Liver (tissue), 9 donors: ENCODE measurements around the gene WASL. TPM values are rescaled to one million over a fixed set of nuclear protein-coding genes. Genes with fewer than 3 reads are reported as not detected.
A peak's percentile ranks its signal among the peaks of the same experiment; 100 is the strongest.

Experiments
- DNase-seq: peaks from one replicate; pipeline ENCODE4 v3.0.0-alpha.2; 2017; ENCODE audit warnings: low spot score
- H3K27ac ChIP-seq, 2 donors: one replicate each; pipeline ENCODE4 v1.7.0; 2013; ENCODE audit warnings: inconsistent platforms in 2 of 2, low read length in 2 of 2, control low read depth in 1 of 2, low read depth in 1 of 2, mild to moderate bottlenecking in 1 of 2
- H3K27me3 ChIP-seq, 4 donors: one replicate each; pipeline versions ENCODE4 v1.6.1 to v1.7.0; 2013; ENCODE audit warnings: low read length in 3 of 4, inconsistent platforms in 1 of 4, mild to moderate bottlenecking in 1 of 4, moderate library complexity in 1 of 4; ENCODE audit not compliant: control insufficient read depth in 4 of 4, insufficient read depth in 4 of 4
- H3K36me3 ChIP-seq, 4 donors: one replicate each; pipeline versions ENCODE4 v1.6.1 to v1.7.0; 2013; ENCODE audit warnings: low read length in 3 of 4, mild to moderate bottlenecking in 3 of 4, low read depth in 1 of 4, moderate library complexity in 1 of 4; ENCODE audit not compliant: control insufficient read depth in 4 of 4, insufficient read depth in 3 of 4
- H3K4me1 ChIP-seq, 4 donors: one replicate each; pipeline versions ENCODE4 v1.6.1 to v1.7.0; 2013; ENCODE audit warnings: low read length in 3 of 4, mild to moderate bottlenecking in 3 of 4, moderate library complexity in 1 of 4; ENCODE audit not compliant: control insufficient read depth in 4 of 4, insufficient read depth in 4 of 4
- H3K4me3 ChIP-seq, 3 donors: one replicate each; pipeline versions ENCODE4 v1.6.1 to v1.7.0; 2013; ENCODE audit warnings: low read length in 3 of 3, control low read depth in 1 of 3, low read depth in 1 of 3, mild to moderate bottlenecking in 1 of 3
- H3K9ac ChIP-seq, 2 donors: one replicate each; pipeline ENCODE4 v1.7.0; 2013; ENCODE audit warnings: low read length in 2 of 2, mild to moderate bottlenecking in 2 of 2, moderate library complexity in 2 of 2, control low read depth in 1 of 2, low read depth in 1 of 2
- H3K9me3 ChIP-seq, 4 donors: one replicate each; pipeline versions ENCODE4 v1.6.1 to v1.7.0; 2013; ENCODE audit warnings: low read length in 3 of 4; ENCODE audit not compliant: control insufficient read depth in 4 of 4
- EGR1 ChIP-seq, 2 donors: IDR thresholded peaks; 2 replicates each; pipeline ENCODE4 v1.6.1; 2016 to 2018; ENCODE audit warnings: antibody characterized with exemption in 2 of 2, low read depth in 2 of 2
- FOXA1 ChIP-seq: IDR thresholded peaks from 2 replicates; pipeline ENCODE4 v1.6.1; 2016; ENCODE audit warnings: antibody characterized with exemption
- FOXA2 ChIP-seq: IDR thresholded peaks from 2 replicates; pipeline ENCODE4 v1.6.1; 2016; ENCODE audit warnings: antibody characterized with exemption
- GABPA ChIP-seq, 2 donors: IDR thresholded peaks in 1 of 2; conservative IDR thresholded peaks in 1 of 2; 2 replicates each; pipeline ENCODE4 v1.6.1; 2016; ENCODE audit warnings: antibody characterized with exemption in 2 of 2, mild to moderate bottlenecking in 1 of 2, moderate library complexity in 1 of 2
- HNF4A ChIP-seq, 2 donors: conservative IDR thresholded peaks; 2 replicates each; pipeline ENCODE4 v1.6.1; 2016; ENCODE audit warnings: antibody characterized with exemption in 2 of 2, mild to moderate bottlenecking in 2 of 2
- HNF4G ChIP-seq: IDR thresholded peaks from 2 replicates; pipeline ENCODE4 v1.6.1; 2016; ENCODE audit warnings: antibody characterized with exemption
- JUND ChIP-seq, 2 donors: IDR thresholded peaks; 2 replicates each; pipeline ENCODE4 v1.6.1; 2016; ENCODE audit warnings: antibody characterized with exemption in 2 of 2
- NR2F2 ChIP-seq: IDR thresholded peaks from 2 replicates; pipeline ENCODE4 v1.6.1; 2016; ENCODE audit warnings: antibody characterized with exemption
- RAD21 ChIP-seq, 2 donors: IDR thresholded peaks; 2 replicates each; pipeline ENCODE4 v1.6.1; 2016; ENCODE audit warnings: antibody characterized with exemption in 2 of 2, mild to moderate bottlenecking in 2 of 2
- RXRA ChIP-seq, 2 donors: IDR thresholded peaks; 2 replicates each; pipeline ENCODE4 v1.6.1; 2017 to 2018; ENCODE audit warnings: antibody characterized with exemption in 2 of 2, mild to moderate bottlenecking in 1 of 2
- SP1 ChIP-seq: IDR thresholded peaks from 2 replicates; pipeline ENCODE4 v1.6.1; 2018; ENCODE audit warnings: antibody characterized with exemption, mild to moderate bottlenecking
- TAF1 ChIP-seq: conservative IDR thresholded peaks from 2 replicates; pipeline ENCODE4 v1.6.1; 2016; ENCODE audit warnings: antibody characterized with exemption, mild to moderate bottlenecking
- YY1 ChIP-seq: IDR thresholded peaks from 2 replicates; pipeline ENCODE4 v1.6.1; 2016; ENCODE audit warnings: antibody characterized with exemption, mild to moderate bottlenecking
- WGBS: extraction: QIAGEN DNeasy Blood & Tissue Kit; methylation state at CpG from one replicate; pipeline ENCODE4 v1.1.7; 2013; 5-methylcytosine and 5-hydroxymethylcytosine counted together
- polyA plus RNA-seq, 2 donors: library from polyadenylated mRNA; stranded (reverse) in 1 of 2; unstranded in 1 of 2; fragments of 200-250 nt in 1 of 2; fragments of >200 nt in 1 of 2; fragmentation: Nextera tagmentation in 1 of 2; extraction: Ambion mirVana in 1 of 2; gene quantifications; one replicate each; pipeline versions ENCODE4 v1.2.1 to v1.2.3, GENCODE V29; 2013 to 2015
- total RNA-seq, 2 donors: library from RNA; depleted of rRNA; stranded (reverse); fragments of >200 nt; gene quantifications; one replicate each; pipeline ENCODE4 v1.2.3, GENCODE V29; 2014
- TF ChIP-seq, protein P1 (sequence below): IDR thresholded peaks from 2 replicates; pipeline ENCODE4 v1.6.1; 2016; ENCODE audit warnings: antibody characterized with exemption
- TF ChIP-seq, protein P2 (sequence below): fragments of 150-350 bp; IDR thresholded peaks from 2 replicates; pipeline ENCODE4 v1.5.1; 2017; ENCODE audit warnings: improper control_type of control experiment, low read depth, low read length; ENCODE audit not compliant: missing input control
- TF ChIP-seq, protein P3 (sequence below): IDR thresholded peaks from 2 replicates; pipeline ENCODE4 v1.6.1; 2016; ENCODE audit warnings: antibody characterized with exemption
- TF ChIP-seq, protein P4 (sequence below): IDR thresholded peaks from 2 replicates; pipeline ENCODE4 v1.6.1; 2016; ENCODE audit warnings: antibody characterized with exemption, mild to moderate bottlenecking
- TF ChIP-seq, protein P5 (sequence below): IDR thresholded peaks from 2 replicates; pipeline ENCODE4 v1.6.1; 2016; ENCODE audit warnings: antibody characterized with exemption
- donor health status: healthy.
- donor health status: healthy.
- donor health status: healthy.
- donor health status: healthy.
- donor health status: healthy.

WASL gene
- total and polyA plus RNA-seq, 4 donors: 12.9 to 20.7 (median 18.1) TPM

DNA sequence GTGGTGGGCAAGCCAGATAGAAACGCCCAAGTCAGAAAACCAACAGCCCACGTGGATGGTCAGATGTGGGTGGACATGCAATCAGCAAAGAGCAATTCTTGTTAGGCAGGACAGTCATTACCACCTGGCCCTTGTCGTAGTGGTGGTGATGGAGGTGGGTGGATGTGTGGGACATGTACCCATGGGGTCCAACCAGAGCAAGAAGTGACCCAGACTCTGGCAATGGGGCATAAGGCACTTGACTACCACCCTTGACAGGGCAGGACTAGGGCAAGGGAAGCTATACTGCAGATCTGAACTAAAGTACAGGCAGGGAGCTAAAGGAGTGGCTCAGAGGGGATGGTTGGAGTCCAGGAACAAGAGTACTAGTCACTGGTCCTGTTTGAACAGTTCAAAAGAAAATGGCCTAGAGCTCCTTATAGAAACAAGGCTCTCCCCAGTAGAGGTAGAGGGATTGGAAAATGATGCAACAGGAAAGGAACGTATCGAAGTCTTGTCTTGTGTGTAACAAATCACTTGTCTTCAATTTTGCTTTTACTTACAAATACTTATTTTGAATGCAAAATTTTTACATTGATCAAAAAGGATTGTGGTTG, 75.6 kb downstream of the WASL start:
- TF ChIP-seq, protein P1, sequence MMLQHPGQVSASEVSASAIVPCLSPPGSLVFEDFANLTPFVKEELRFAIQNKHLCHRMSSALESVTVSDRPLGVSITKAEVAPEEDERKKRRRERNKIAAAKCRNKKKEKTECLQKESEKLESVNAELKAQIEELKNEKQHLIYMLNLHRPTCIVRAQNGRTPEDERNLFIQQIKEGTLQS: no peak
- TF ChIP-seq FOXA1 (no peak), RAD21 (IDR thresholded peaks at IDR 0.05) (no peak), JUND (IDR thresholded peaks at IDR 0.05) (no peak), EGR1 (IDR thresholded peaks at IDR 0.05; ENCODE audit: low read depth in 2 of 2) (no peak), HNF4G (no peak)
- TF ChIP-seq, protein P2, sequence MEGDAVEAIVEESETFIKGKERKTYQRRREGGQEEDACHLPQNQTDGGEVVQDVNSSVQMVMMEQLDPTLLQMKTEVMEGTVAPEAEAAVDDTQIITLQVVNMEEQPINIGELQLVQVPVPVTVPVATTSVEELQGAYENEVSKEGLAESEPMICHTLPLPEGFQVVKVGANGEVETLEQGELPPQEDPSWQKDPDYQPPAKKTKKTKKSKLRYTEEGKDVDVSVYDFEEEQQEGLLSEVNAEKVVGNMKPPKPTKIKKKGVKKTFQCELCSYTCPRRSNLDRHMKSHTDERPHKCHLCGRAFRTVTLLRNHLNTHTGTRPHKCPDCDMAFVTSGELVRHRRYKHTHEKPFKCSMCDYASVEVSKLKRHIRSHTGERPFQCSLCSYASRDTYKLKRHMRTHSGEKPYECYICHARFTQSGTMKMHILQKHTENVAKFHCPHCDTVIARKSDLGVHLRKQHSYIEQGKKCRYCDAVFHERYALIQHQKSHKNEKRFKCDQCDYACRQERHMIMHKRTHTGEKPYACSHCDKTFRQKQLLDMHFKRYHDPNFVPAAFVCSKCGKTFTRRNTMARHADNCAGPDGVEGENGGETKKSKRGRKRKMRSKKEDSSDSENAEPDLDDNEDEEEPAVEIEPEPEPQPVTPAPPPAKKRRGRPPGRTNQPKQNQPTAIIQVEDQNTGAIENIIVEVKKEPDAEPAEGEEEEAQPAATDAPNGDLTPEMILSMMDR: no peak
- TF ChIP-seq, protein P3, sequence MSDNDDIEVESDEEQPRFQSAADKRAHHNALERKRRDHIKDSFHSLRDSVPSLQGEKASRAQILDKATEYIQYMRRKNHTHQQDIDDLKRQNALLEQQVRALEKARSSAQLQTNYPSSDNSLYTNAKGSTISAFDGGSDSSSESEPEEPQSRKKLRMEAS: no peak
- WGBS: 96% methylated on average over 5 of the region's 5 CpGs

DNA sequence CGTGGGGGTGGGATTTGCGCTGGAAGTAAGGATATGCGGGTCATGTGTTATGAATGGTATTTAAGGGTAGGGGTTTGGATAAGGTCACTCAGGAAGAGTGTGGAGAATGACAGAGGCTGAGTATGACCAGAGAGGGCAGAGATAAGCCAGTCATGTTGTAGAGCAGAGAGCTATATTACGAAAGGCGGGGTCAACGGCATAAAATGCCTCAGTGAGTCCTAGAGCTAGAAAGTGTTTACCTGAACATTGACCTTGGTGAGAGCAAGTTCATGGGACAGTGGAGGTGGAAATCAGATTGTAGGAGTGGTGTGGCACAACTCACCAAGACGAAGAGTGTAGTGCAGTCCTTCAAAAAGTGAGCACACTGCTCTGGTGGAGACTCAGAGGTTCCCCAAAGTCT, 79.3 kb downstream of the WASL start:
- no peak overlapping the region for H3K4me3 ChIP-seq
- no peak overlapping the region for H3K9ac ChIP-seq
- no peaks in the 10 kb centered on the region for H3K36me3 ChIP-seq
- DNase-seq: no peak
- H3K27ac ChIP-seq: no peak overlapping the region
- H3K9me3 ChIP-seq: no peaks in the 10 kb centered on the region
- no peaks in the 10 kb centered on the region for H3K27me3 ChIP-seq
- 54% methylated on average over 7 of the region's 7 CpGs for WGBS
- TF ChIP-seq, protein P4, sequence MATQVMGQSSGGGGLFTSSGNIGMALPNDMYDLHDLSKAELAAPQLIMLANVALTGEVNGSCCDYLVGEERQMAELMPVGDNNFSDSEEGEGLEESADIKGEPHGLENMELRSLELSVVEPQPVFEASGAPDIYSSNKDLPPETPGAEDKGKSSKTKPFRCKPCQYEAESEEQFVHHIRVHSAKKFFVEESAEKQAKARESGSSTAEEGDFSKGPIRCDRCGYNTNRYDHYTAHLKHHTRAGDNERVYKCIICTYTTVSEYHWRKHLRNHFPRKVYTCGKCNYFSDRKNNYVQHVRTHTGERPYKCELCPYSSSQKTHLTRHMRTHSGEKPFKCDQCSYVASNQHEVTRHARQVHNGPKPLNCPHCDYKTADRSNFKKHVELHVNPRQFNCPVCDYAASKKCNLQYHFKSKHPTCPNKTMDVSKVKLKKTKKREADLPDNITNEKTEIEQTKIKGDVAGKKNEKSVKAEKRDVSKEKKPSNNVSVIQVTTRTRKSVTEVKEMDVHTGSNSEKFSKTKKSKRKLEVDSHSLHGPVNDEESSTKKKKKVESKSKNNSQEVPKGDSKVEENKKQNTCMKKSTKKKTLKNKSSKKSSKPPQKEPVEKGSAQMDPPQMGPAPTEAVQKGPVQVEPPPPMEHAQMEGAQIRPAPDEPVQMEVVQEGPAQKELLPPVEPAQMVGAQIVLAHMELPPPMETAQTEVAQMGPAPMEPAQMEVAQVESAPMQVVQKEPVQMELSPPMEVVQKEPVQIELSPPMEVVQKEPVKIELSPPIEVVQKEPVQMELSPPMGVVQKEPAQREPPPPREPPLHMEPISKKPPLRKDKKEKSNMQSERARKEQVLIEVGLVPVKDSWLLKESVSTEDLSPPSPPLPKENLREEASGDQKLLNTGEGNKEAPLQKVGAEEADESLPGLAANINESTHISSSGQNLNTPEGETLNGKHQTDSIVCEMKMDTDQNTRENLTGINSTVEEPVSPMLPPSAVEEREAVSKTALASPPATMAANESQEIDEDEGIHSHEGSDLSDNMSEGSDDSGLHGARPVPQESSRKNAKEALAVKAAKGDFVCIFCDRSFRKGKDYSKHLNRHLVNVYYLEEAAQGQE: peak; percentile 65
- peak; percentile 21 to 56 for TF ChIP-seq RAD21 (IDR thresholded peaks at IDR 0.05)
- TF ChIP-seq, protein P2: no peak
- no peak for TF ChIP-seq TAF1
- TF ChIP-seq, protein P3: peak; percentile 59
- TF ChIP-seq HNF4G: peak; percentile 64
- peak in 1 of 2 donors; percentile 26 for TF ChIP-seq EGR1 (IDR thresholded peaks at IDR 0.05; ENCODE audit: low read depth in 2 of 2)
- peak; percentile 61 to 77 for TF ChIP-seq JUND (IDR thresholded peaks at IDR 0.05)
- no peak for TF ChIP-seq NR2F2
- peak; percentile 99 for TF ChIP-seq RXRA (IDR thresholded peaks at IDR 0.05)
- peak; percentile 77 for TF ChIP-seq YY1
- no peak for TF ChIP-seq GABPA (IDR thresholded peaks at IDR 0.05 in 1 of 2, conservative IDR thresholded peaks at IDR 0.05 in 1 of 2)
- TF ChIP-seq, protein P5, sequence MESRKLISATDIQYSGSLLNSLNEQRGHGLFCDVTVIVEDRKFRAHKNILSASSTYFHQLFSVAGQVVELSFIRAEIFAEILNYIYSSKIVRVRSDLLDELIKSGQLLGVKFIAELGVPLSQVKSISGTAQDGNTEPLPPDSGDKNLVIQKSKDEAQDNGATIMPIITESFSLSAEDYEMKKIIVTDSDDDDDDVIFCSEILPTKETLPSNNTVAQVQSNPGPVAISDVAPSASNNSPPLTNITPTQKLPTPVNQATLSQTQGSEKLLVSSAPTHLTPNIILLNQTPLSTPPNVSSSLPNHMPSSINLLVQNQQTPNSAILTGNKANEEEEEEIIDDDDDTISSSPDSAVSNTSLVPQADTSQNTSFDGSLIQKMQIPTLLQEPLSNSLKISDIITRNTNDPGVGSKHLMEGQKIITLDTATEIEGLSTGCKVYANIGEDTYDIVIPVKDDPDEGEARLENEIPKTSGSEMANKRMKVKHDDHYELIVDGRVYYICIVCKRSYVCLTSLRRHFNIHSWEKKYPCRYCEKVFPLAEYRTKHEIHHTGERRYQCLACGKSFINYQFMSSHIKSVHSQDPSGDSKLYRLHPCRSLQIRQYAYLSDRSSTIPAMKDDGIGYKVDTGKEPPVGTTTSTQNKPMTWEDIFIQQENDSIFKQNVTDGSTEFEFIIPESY: peak; percentile 77
- TF ChIP-seq, protein P1: peak; percentile 36
- peak; percentile 92 for TF ChIP-seq SP1
- peak; percentile 90 to 91 for TF ChIP-seq HNF4A (conservative IDR thresholded peaks at IDR 0.05)
- TF ChIP-seq FOXA2: peak; percentile 67
- peak; percentile 69 for TF ChIP-seq FOXA1
- peaks cover 7 to 27% (median 16%) of the 10 kb centered on the region in 4 donors for H3K4me1 ChIP-seq

More for the DNA sequence above, 75.6 kb downstream of the WASL start:
- H3K27me3 ChIP-seq: no peaks in the 10 kb centered on the region
- H3K9ac ChIP-seq: no peak overlapping the region
- peaks cover 1 to 30% (median 20%) of the 10 kb centered on the region in 4 donors for H3K4me1 ChIP-seq
- H3K36me3 ChIP-seq: no peaks in the 10 kb centered on the region
- no peak overlapping the region for H3K4me3 ChIP-seq
- H3K27ac ChIP-seq: no peak overlapping the region
- DNase-seq: no peak
- H3K9me3 ChIP-seq: no peaks in the 10 kb centered on the region
